Sigmoid colon (tissue), 7 donors: ENCODE data around the gene IGIP. TPM values are rescaled to one million over a fixed set of nuclear protein-coding genes. Genes with fewer than 3 reads are reported as not detected.

Source experiments
- DNase-seq: peaks from one replicate; pipeline ENCODE4 v3.0.0-alpha.2; 2019
- H3K27ac ChIP-seq, 4 donors: fragments of 200-600 bp; sonication (generic); one replicate each; pipeline ENCODE4 v1.5.1; 2016 to 2019; ENCODE audit warnings: mild to moderate bottlenecking in 1 of 4
- H3K27me3 ChIP-seq, 3 donors: fragments of 200-600 bp; sonication (generic); one replicate each; pipeline ENCODE4 v1.5.1; 2019; ENCODE audit warnings: mild to moderate bottlenecking in 1 of 3
- H3K36me3 ChIP-seq, 4 donors: fragments of 200-600 bp; sonication (generic); one replicate each; pipeline ENCODE4 v1.5.1; 2016 to 2019
- H3K4me1 ChIP-seq, 4 donors: fragments of 200-600 bp; sonication (generic); one replicate each; pipeline ENCODE4 v1.5.1; 2017 to 2019
- H3K4me3 ChIP-seq, 4 donors: fragments of 200-600 bp; sonication (generic); one replicate each; pipeline ENCODE4 v1.5.1; 2017 to 2019; ENCODE audit warnings: mild to moderate bottlenecking in 2 of 4, moderate library complexity in 1 of 4
- H3K9me3 ChIP-seq, 4 donors: fragments of 200-600 bp in 3 of 4; sonication (generic) in 3 of 4; one replicate each; pipeline versions ENCODE4 v1.5.1 to v1.6.1; 2013 to 2019
- EP300 ChIP-seq, 4 donors: sonication (generic); formaldehyde crosslinking; IDR thresholded peaks; one replicate each; pipeline ENCODE4 v1.6.1; 2017; ENCODE audit warnings: antibody characterized with exemption in 4 of 4
- POLR2A ChIP-seq, 2 donors: fragments of 450-650 bp; IDR thresholded peaks; one replicate each; pipeline ENCODE4 v1.6.1; 2016; ENCODE audit warnings: antibody characterized with exemption in 2 of 2, mild to moderate bottlenecking in 2 of 2, moderate library complexity in 2 of 2
- POLR2AphosphoS5 ChIP-seq, 4 donors: sonication (generic); formaldehyde crosslinking; IDR thresholded peaks; one replicate each; pipeline ENCODE4 v1.6.1; 2017; ENCODE audit warnings: antibody characterized with exemption in 4 of 4
- WGBS, 2 donors: extraction: QIAGEN DNeasy Blood & Tissue Kit; methylation state at CpG; one replicate each; pipeline ENCODE4 v1.1.7; 2013; 5-methylcytosine and 5-hydroxymethylcytosine counted together
- intact Hi-C: fragments of 100-400 bp; cut with DNase I; formaldehyde crosslinking; loops from one replicate; pipeline ENCODE4 v1.15.1; 2023
- polyA plus RNA-seq, 3 donors: library from polyadenylated mRNA; stranded (reverse); fragments of 200-250 nt; gene quantifications; one replicate each; pipeline ENCODE4 v1.2.3, GENCODE V29; 2013
- total RNA-seq, 4 donors: library from RNA; depleted of rRNA; stranded (reverse); fragments of >200 nt; gene quantifications; one replicate each; pipeline ENCODE4 v1.1.0, GENCODE V29; 2016
- TF ChIP-seq, protein P1 (sequence below), 4 experiments: fragments of 450-650 bp in 3 of 4; fragments of 200-600 bp in 1 of 4; IDR thresholded peaks; one replicate each; pipeline ENCODE4 v1.5.1; 2016 to 2019; ENCODE audit warnings: antibody characterized with exemption in 4 of 4, mild to moderate bottlenecking in 3 of 4, moderate library complexity in 2 of 4
- donor health status: healthy with polysubstance abuse.
- donor health status: Bipolar disorder and iron deficiency.
- donor health status: healthy.

The IGIP gene
- total and polyA plus RNA-seq, 7 donors = 3.5 to 35.2 (median 24.7) TPM

DNA sequence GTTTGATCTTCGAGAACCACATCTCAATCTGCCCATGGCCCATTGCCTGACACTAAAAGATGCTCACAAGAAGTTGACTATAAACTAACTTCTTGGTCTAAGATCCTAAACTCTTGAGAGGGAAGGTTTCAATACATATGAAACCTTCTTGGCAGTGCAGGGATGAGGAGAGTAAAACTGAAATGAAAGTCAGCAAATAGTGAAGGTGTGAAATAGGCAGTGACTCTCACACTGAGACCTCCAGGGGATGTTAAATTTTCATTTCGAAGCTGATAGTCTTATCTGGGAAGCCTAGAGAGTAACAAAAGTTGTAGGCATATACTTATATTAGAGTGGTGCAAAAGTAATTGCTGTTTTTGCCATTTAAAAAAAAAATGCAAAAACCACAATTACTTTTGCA, 48.3 kb downstream of the IGIP start:
- peak overlapping the region; percentile 95 to 99 (median 98) for H3K27ac ChIP-seq
- 93 to 95% methylated on average over 2 of the region's 2 CpGs for WGBS, 2 donors
- intact Hi-C loops = no loop called here
- TF ChIP-seq EP300 (IDR thresholded peaks at IDR 0.05) (no peak), POLR2A (IDR thresholded peaks at IDR 0.05) (no peak), POLR2AphosphoS5 (IDR thresholded peaks at IDR 0.05) (no peak)
- TF ChIP-seq, protein P1, sequence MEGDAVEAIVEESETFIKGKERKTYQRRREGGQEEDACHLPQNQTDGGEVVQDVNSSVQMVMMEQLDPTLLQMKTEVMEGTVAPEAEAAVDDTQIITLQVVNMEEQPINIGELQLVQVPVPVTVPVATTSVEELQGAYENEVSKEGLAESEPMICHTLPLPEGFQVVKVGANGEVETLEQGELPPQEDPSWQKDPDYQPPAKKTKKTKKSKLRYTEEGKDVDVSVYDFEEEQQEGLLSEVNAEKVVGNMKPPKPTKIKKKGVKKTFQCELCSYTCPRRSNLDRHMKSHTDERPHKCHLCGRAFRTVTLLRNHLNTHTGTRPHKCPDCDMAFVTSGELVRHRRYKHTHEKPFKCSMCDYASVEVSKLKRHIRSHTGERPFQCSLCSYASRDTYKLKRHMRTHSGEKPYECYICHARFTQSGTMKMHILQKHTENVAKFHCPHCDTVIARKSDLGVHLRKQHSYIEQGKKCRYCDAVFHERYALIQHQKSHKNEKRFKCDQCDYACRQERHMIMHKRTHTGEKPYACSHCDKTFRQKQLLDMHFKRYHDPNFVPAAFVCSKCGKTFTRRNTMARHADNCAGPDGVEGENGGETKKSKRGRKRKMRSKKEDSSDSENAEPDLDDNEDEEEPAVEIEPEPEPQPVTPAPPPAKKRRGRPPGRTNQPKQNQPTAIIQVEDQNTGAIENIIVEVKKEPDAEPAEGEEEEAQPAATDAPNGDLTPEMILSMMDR (IDR thresholded peaks at IDR 0.05) = no peak
- H3K9me3 ChIP-seq = no peaks in the 10 kb centered on the region
- peaks cover 0 to 34% (median 27%) of the 10 kb centered on the region in 4 donors for H3K4me1 ChIP-seq
- H3K36me3 ChIP-seq = peaks cover 0 to 4% (median 0%) of the 10 kb centered on the region in 4 donors
- no peak overlapping the region for H3K4me3 ChIP-seq
- DNase-seq = no peak
- no peaks in the 10 kb centered on the region for H3K27me3 ChIP-seq

DNA sequence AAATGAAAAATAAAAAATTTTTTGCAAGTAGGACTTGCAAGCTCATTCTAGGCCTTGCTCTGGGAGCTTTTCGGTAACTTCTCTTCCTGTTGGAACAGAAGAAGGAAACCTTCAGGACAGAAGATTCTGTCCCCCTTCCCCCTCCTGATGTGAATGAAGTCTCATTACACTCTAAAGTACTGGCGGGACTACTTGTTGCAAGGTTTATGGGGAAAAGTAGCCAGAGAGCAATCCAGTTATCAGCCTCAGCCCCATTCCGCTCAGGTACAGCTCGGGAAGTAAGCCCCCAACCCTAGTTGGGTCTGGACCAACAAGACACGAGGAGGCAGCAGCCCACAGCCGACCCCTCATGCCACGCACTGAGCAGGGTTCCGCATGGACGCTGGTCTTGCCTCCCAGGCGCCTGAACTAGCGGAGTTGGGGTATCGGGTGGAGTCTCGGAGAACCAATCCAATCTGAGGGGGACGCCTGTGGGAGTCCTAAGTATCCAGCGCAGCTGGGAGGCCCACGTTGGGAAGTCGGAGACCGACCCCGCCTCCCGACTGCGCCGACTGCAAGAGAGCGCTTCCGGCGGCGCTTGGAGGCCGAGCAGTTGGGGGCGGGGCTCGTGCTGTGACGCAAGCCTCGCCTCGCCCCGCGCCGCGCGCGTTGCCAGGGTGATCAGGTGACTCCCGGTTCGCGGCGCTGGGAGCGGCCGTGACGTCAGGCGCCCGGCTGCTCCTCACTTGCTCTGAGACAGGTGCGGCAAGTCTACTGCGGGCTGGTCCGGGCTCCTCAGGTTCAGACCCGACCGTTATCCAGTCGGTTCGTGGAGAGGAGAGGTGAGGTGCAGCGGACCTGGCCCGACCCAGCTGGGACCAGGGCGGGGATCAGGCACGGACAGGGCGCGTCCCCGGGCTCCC, 49.0 kb downstream of the IGIP start, which contains the start of gene CYSTM1:
Gene CYSTM1, plus strand, starts transcription at position 724 of the 902 bp plus-strand sequence. CDS start 19,278 bp downstream, outside the sequence.
- Histone ChIP-seq H3K9me3 (no peaks in the 10 kb centered on the region), H3K27me3 (no peaks in the 10 kb centered on the region), H3K4me3 (peak within 1 kb of the TSS; percentile 79 to 99 (median 94)), H3K4me1 (peaks cover 0 to 34% (median 28%) of the 10 kb centered on the region in 4 donors), H3K36me3 (no peaks in the 10 kb centered on the region), H3K27ac (peak within 1 kb of the TSS; percentile 95 to 99 (median 98))
- TF ChIP-seq, protein P1 (IDR thresholded peaks at IDR 0.05) = no peak
- peak in 3 of 4 donors; percentile 30 to 90 (median 41) for TF ChIP-seq EP300 (IDR thresholded peaks at IDR 0.05)
- TF ChIP-seq POLR2AphosphoS5 (IDR thresholded peaks at IDR 0.05) = peak; percentile 90 to 97 (median 94)
- TF ChIP-seq POLR2A (IDR thresholded peaks at IDR 0.05) = peak; percentile 49 to 89
- 2% methylated on average over 61 of the region's 61 CpGs for WGBS, 2 donors
- peak; percentile 99 for DNase-seq
- intact Hi-C loops = loop anchor here (5.0 kb wide), 2 partner anchors 68 to 173 kb away; partner anchors contain the start of gene HBEGF

- intact Hi-C loops = loop anchor here (5.0 kb wide), 2 partner anchors 67 to 172 kb away; partner anchors contain the start of gene HBEGF
Measured at GRCh38 chr5:140175367-140176030, 49.8 kb downstream of the IGIP start.

GRCh38 chr5:140176031-140176387, 50.3 kb downstream of the IGIP start:
- intact Hi-C loops = loop anchor here (5.0 kb wide), 2 partner anchors 66 to 171 kb away; partner anchors contain the start of gene HBEGF
- Histone ChIP-seq H3K9me3 (no peaks in the 10 kb centered on the region), H3K36me3 (no peaks in the 10 kb centered on the region), H3K27ac (peak overlapping the region; percentile 95 to 99 (median 98)), H3K4me3 (peak overlapping the region; percentile 79 to 99 (median 94)), H3K4me1 (peaks cover 0 to 35% (median 33%) of the 10 kb centered on the region in 4 donors), H3K27me3 (no peaks in the 10 kb centered on the region)
- 7 to 8% methylated on average over 4 of the region's 4 CpGs for WGBS, 2 donors
- TF ChIP-seq EP300 (IDR thresholded peaks at IDR 0.05) = no peak
- no peak for TF ChIP-seq POLR2A (IDR thresholded peaks at IDR 0.05)
- TF ChIP-seq, protein P1 (IDR thresholded peaks at IDR 0.05) = no peak
- TF ChIP-seq POLR2AphosphoS5 (IDR thresholded peaks at IDR 0.05) = no peak
- no peak for DNase-seq

More at GRCh38 chr5:140175367-140176030, 49.8 kb downstream of the IGIP start:
- DNase-seq = peak; percentile 93
- peak overlapping the region; percentile 79 to 99 (median 94) for H3K4me3 ChIP-seq
- no peaks in the 10 kb centered on the region for H3K9me3 ChIP-seq
- H3K27me3 ChIP-seq = no peaks in the 10 kb centered on the region
- H3K4me1 ChIP-seq = peaks cover 0 to 35% (median 32%) of the 10 kb centered on the region in 4 donors
- 1% methylated on average over 58 of the region's 58 CpGs for WGBS, 2 donors
- H3K36me3 ChIP-seq = no peaks in the 10 kb centered on the region
- peak in 3 of 4 donors; percentile 1 to 57 (median 38) for TF ChIP-seq POLR2AphosphoS5 (IDR thresholded peaks at IDR 0.05)
- TF ChIP-seq POLR2A (IDR thresholded peaks at IDR 0.05) = peak in 1 of 2 donors; percentile 8
- TF ChIP-seq, protein P1 (IDR thresholded peaks at IDR 0.05) = peak in 1 of 4 experiments; percentile 14
- TF ChIP-seq EP300 (IDR thresholded peaks at IDR 0.05) = no peak
- H3K27ac ChIP-seq = peak overlapping the region; percentile 95 to 99 (median 98)
